ENCODE results near the gene FAS. TPM values are rescaled to one million over a fixed set of nuclear protein-coding genes. Genes with fewer than 3 reads are reported as not detected.

The FAS gene
- total RNA-seq, 1 experiment from 2014 or later = 7.6 TPM

- no TSS peak for BruUV-seq (replicated peaks)
- Histone ChIP-seq H3K9me2 (ENCODE audit: insufficient read depth) (no peaks in the 10 kb centered on the region), H2AFZ (no peak overlapping the region), H3K9me3 (ENCODE audit: insufficient read depth, low read depth) (no peaks in the 10 kb centered on the region), H3K4me1 (replicated peaks; ENCODE audit: insufficient read depth) (peaks cover 12% of the 10 kb centered on the region), H3K27ac (no peak overlapping the region), H3K79me2 (ENCODE audit: low read depth) (no peaks in the 10 kb centered on the region), H3K36me3 (ENCODE audit: low read depth) (no peaks in the 10 kb centered on the region), H3K4me2 (0 out of 2 replicates have a peak overlapping the region, but pooled peaks have one; percentile 19), H3F3A (ENCODE audit: insufficient read depth, low read depth) (no peaks in the 10 kb centered on the region), H4K20me1 (ENCODE audit: insufficient read depth) (no peaks in the 10 kb centered on the region), H3K27me3 (ENCODE audit: insufficient read depth, low read depth) (no peaks in the 10 kb centered on the region), H3K4me3 (no peak overlapping the region)
- intact Hi-C loops (cut with micrococcal nuclease; ENCODE audit: unreplicated experiment) = no loop called here
- CTCF ChIA-PET = no interaction called here
- no peak for TF ChIP-seq EZH2 (IDR thresholded peaks at IDR 0.05; ENCODE audit: low read depth)
- TF ChIP-seq CTCF (conservative IDR thresholded peaks at IDR 0.05) = no peak
- POLR2A ChIA-PET (ENCODE audit: unreplicated experiment) = no interaction called here
- no peak for DNase-seq
Measured at GRCh38 chr10:89043052-89043451, 52.5 kb downstream of the FAS start.

- no peaks in the 10 kb centered on the region for H3K9me2 ChIP-seq (ENCODE audit: insufficient read depth)
- H4K20me1 ChIP-seq (ENCODE audit: insufficient read depth) = no peaks in the 10 kb centered on the region
- ChIA-PET CTCF (no interaction called here), POLR2A (ENCODE audit: unreplicated experiment) (no interaction called here)
- no peak for TF ChIP-seq CTCF (conservative IDR thresholded peaks at IDR 0.05)
- no peak for TF ChIP-seq EZH2 (IDR thresholded peaks at IDR 0.05; ENCODE audit: low read depth)
- H3K9me3 ChIP-seq (ENCODE audit: insufficient read depth, low read depth) = no peaks in the 10 kb centered on the region
- no peak overlapping the region for H3K4me3 ChIP-seq
- H3K4me2 ChIP-seq = no peak overlapping the region
- DNase-seq = no peak
- H3K36me3 ChIP-seq (ENCODE audit: low read depth) = no peaks in the 10 kb centered on the region
- intact Hi-C loops (cut with micrococcal nuclease; ENCODE audit: unreplicated experiment) = no loop called here
- no peaks in the 10 kb centered on the region for H3K27me3 ChIP-seq (ENCODE audit: insufficient read depth, low read depth)
- no TSS peak for BruUV-seq (replicated peaks)
- H2AFZ ChIP-seq = no peak overlapping the region
- peaks cover 8% of the 10 kb centered on the region for H3K4me1 ChIP-seq (replicated peaks; ENCODE audit: insufficient read depth)
- H3K27ac ChIP-seq = no peak overlapping the region
- no peaks in the 10 kb centered on the region for H3F3A ChIP-seq (ENCODE audit: insufficient read depth, low read depth)
- H3K79me2 ChIP-seq (ENCODE audit: low read depth) = no peaks in the 10 kb centered on the region
Measured at GRCh38 chr10:89047397-89047796, 56.8 kb downstream of the FAS start.

GRCh38 chr10:89051593-89051992 is 61.0 kb downstream of the FAS start:
- H3K36me3 ChIP-seq (ENCODE audit: low read depth) = no peaks in the 10 kb centered on the region
- ChIA-PET CTCF (interaction anchor here (0.6 kb wide), 1 partner anchor 119 kb away, joined by 3 read pairs; no protein-coding TSS in a partner anchor), POLR2A (ENCODE audit: unreplicated experiment) (no interaction called here)
- H3K79me2 ChIP-seq (ENCODE audit: low read depth) = no peaks in the 10 kb centered on the region
- intact Hi-C loops (cut with micrococcal nuclease; ENCODE audit: unreplicated experiment) = no loop called here
- no peaks in the 10 kb centered on the region for H3F3A ChIP-seq (ENCODE audit: insufficient read depth, low read depth)
- H3K4me1 ChIP-seq (replicated peaks; ENCODE audit: insufficient read depth) = no peaks in the 10 kb centered on the region
- no peaks in the 10 kb centered on the region for H3K27me3 ChIP-seq (ENCODE audit: insufficient read depth, low read depth)
- H4K20me1 ChIP-seq (ENCODE audit: insufficient read depth) = no peaks in the 10 kb centered on the region
- no peak overlapping the region for H3K27ac ChIP-seq
- TF ChIP-seq EZH2 (IDR thresholded peaks at IDR 0.05; ENCODE audit: low read depth) = no peak
- TF ChIP-seq CTCF (conservative IDR thresholded peaks at IDR 0.05) = no peak
- no peaks in the 10 kb centered on the region for H3K9me2 ChIP-seq (ENCODE audit: insufficient read depth)
- H3K9me3 ChIP-seq (ENCODE audit: insufficient read depth, low read depth) = no peaks in the 10 kb centered on the region
- no peak for DNase-seq
- no peak overlapping the region for H3K4me3 ChIP-seq
- BruUV-seq (replicated peaks) = no TSS peak
- no peak overlapping the region for H3K4me2 ChIP-seq
- no peak overlapping the region for H2AFZ ChIP-seq
